Thoracic aorta (tissue), 2 donors: ENCODE data around the gene PDE10A. TPM values are rescaled to one million over a fixed set of nuclear protein-coding genes. Genes with fewer than 3 reads are reported as not detected.

Experiments
- ATAC-seq: fragments of 150-250 bp; one replicate; pipeline ENCODE4 v1.8.0; 2017; ENCODE audit warnings: low read depth; ENCODE audit not compliant: insufficient number of reproducible peaks, low FRiP score
- DNase-seq: peaks from one replicate; pipeline ENCODE4 v3.0.0-alpha.2; 2020; ENCODE audit warnings: low spot score
- H3K27ac ChIP-seq, 2 donors: fragments of 200-600 bp; sonication (generic); 1 replicate in 1 of 2; 2 replicates in 1 of 2; pipeline ENCODE4 v1.5.1; 2016; ENCODE audit warnings: mild to moderate bottlenecking in 2 of 2, moderate library complexity in 2 of 2
- H3K27me3 ChIP-seq: fragments of 200-600 bp; sonication (generic); replicated peaks from 2 replicates; pipeline ENCODE4 v1.6.0; 2016; ENCODE audit warnings: mild to moderate bottlenecking; ENCODE audit not compliant: insufficient read depth
- H3K36me3 ChIP-seq: fragments of 200-600 bp; sonication (generic); one replicate; pipeline ENCODE4 v1.5.1; 2016
- H3K4me1 ChIP-seq, 2 donors: fragments of 200-600 bp; sonication (generic); 1 replicate in 1 of 2; 2 replicates in 1 of 2; pipeline versions ENCODE4 v1.5.1 to v1.6.0; 2016; ENCODE audit warnings: low read depth in 2 of 2, mild to moderate bottlenecking in 1 of 2; ENCODE audit not compliant: control insufficient read depth in 1 of 2
- H3K4me3 ChIP-seq: fragments of 200-600 bp; sonication (generic); 2 replicates; pipeline ENCODE4 v1.5.1; 2016; ENCODE audit warnings: mild to moderate bottlenecking
- H3K9me3 ChIP-seq: fragments of 200-600 bp; sonication (generic); 2 replicates; pipeline ENCODE4 v1.5.1; 2016
- CTCF ChIP-seq: fragments of 200-600 bp; sonication (generic); IDR thresholded peaks from one replicate; pipeline ENCODE4 v1.5.1; 2019; ENCODE audit warnings: antibody characterized with exemption
- total RNA-seq, 2 donors: library from RNA; depleted of rRNA; stranded (reverse); fragments of >200 nt; gene quantifications; one replicate each; pipeline versions ENCODE4 v1.1.0 to v1.2.3, GENCODE V29; 2016

PDE10A gene
- total RNA-seq, 2 donors from 2014 or later = 7.0 to 20.8 TPM

- TF ChIP-seq CTCF = no peak
- ATAC-seq = no peak
These were observed 111.2 kb downstream of the PDE10A start for GRCh38 chr6:165551828-165552227.

GRCh38 chr6:165548450-165548849 lies 114.6 kb downstream of the PDE10A start:
- DNase-seq (no peak), ATAC-seq (no peak)
- Histone ChIP-seq H3K9me3 (no peaks in the 10 kb centered on the region), H3K4me1 (no peaks in the 10 kb centered on the region), H3K27ac (no peak overlapping the region), H3K27me3 (no peaks in the 10 kb centered on the region), H3K36me3 (no peaks in the 10 kb centered on the region), H3K4me3 (no peak overlapping the region)
- TF ChIP-seq CTCF = no peak

More at GRCh38 chr6:165551828-165552227, 111.2 kb downstream of the PDE10A start:
- no peaks in the 10 kb centered on the region for H3K4me1 ChIP-seq
- H3K9me3 ChIP-seq = no peaks in the 10 kb centered on the region
- H3K4me3 ChIP-seq = no peak overlapping the region
- no peaks in the 10 kb centered on the region for H3K36me3 ChIP-seq
- DNase-seq = no peak
- H3K27me3 ChIP-seq = no peaks in the 10 kb centered on the region
- no peak overlapping the region for H3K27ac ChIP-seq

GRCh38 chr6:165545806-165546205 lies 117.2 kb downstream of the PDE10A start:
- H3K36me3 ChIP-seq = no peaks in the 10 kb centered on the region
- no peak for TF ChIP-seq CTCF
- no peak overlapping the region for H3K27ac ChIP-seq
- no peak for ATAC-seq
- no peaks in the 10 kb centered on the region for H3K27me3 ChIP-seq
- no peaks in the 10 kb centered on the region for H3K9me3 ChIP-seq
- no peak for DNase-seq
- no peak overlapping the region for H3K4me3 ChIP-seq
- H3K4me1 ChIP-seq = no peaks in the 10 kb centered on the region

- Histone ChIP-seq H3K4me1 (no peaks in the 10 kb centered on the region), H3K27ac (no peak overlapping the region), H3K36me3 (no peaks in the 10 kb centered on the region), H3K4me3 (no peak overlapping the region), H3K27me3 (no peaks in the 10 kb centered on the region), H3K9me3 (no peaks in the 10 kb centered on the region)
- no peak for TF ChIP-seq CTCF
- DNase-seq = no peak
- ATAC-seq = no peak
These were observed 119.3 kb downstream of the PDE10A start for GRCh38 chr6:165543781-165544180.

GRCh38 chr6:165536911-165537310 lies 126.1 kb downstream of the PDE10A start:
- TF ChIP-seq CTCF = no peak
- Histone ChIP-seq H3K27me3 (no peaks in the 10 kb centered on the region), H3K9me3 (no peaks in the 10 kb centered on the region), H3K4me3 (no peak overlapping the region), H3K4me1 (no peaks in the 10 kb centered on the region), H3K36me3 (no peaks in the 10 kb centered on the region), H3K27ac (no peak overlapping the region)
- DNase-seq = no peak
- no peak for ATAC-seq
